H1 (cell line): Measurements from ENCODE around the gene IMPG2. TPM values are rescaled to one million over a fixed set of nuclear protein-coding genes. Genes with fewer than 3 reads are reported as not detected.

Experiments
- SAP30 ChIP-seq: fragments of 300-600 bp; sonication (generic); IDR thresholded peaks from 2 replicates; pipeline ENCODE4 v1.7.1; 2012; ENCODE audit warnings: low read length, moderate library complexity, mild to moderate bottlenecking, inconsistent platforms; ENCODE audit not compliant: insufficient read depth, insufficient replicate concordance
- polyA plus RNA-seq, 7 experiments: library from polyadenylated mRNA; depleted of rRNA in 3 of 7; stranded (reverse) in 5 of 7; unstranded in 2 of 7; fragments of >200 nt in 5 of 7; fragments of 200-250 nt in 2 of 7; gene quantifications; 1 replicate in 5 of 7; 2 replicates in 1 of 7; 4 replicates in 1 of 7; pipeline versions ENCODE4 v1.2.1 to v1.2.3, GENCODE V29; 2011 to 2013; ENCODE audit warnings: missing spikeins in 2 of 7, mixed read lengths in 2 of 7
- total RNA-seq: library from RNA; stranded (reverse); fragmentation: NEBNext Ultra II Directional; extraction: Animal tissue kit (Norgen Biotek cat#: 25700); gene quantifications from 2 replicates; pipeline ENCODE4 v1.2.1, GENCODE V29; 2021
- TF ChIP-seq, protein P1 (sequence below): fragments of 300-600 bp; sonication (generic); IDR thresholded peaks from 2 replicates; pipeline ENCODE4 v1.7.1; 2012; ENCODE audit warnings: low read length, moderate library complexity, mild to moderate bottlenecking, inconsistent platforms; ENCODE audit not compliant: insufficient replicate concordance

The IMPG2 gene
- total and polyA plus RNA-seq, 2 of the 8 experiments (the other 6 are each of a cell fraction or from before 2014, with no cell fraction given), result 0.03 to 0.06 TPM

DNA sequence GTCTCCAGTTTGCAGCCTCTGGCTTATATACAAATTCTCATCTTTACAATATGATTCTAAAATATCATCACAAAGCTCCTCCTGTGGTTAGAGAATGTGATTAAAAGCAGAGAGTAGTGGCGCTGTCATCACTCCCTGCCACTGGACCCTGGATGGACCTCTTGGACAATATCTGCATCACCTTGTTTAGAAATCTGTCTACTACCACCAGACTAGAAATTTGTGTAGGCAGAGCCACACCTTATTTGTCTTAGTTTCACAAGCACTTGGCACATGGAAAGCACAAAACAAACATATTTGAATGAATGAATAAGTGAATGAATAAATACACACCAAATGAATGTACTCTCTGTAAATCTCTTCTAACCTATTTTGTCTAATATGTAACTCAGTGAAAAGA is 68.1 kb downstream of the IMPG2 start (continued):
- TF ChIP-seq, protein P1, sequence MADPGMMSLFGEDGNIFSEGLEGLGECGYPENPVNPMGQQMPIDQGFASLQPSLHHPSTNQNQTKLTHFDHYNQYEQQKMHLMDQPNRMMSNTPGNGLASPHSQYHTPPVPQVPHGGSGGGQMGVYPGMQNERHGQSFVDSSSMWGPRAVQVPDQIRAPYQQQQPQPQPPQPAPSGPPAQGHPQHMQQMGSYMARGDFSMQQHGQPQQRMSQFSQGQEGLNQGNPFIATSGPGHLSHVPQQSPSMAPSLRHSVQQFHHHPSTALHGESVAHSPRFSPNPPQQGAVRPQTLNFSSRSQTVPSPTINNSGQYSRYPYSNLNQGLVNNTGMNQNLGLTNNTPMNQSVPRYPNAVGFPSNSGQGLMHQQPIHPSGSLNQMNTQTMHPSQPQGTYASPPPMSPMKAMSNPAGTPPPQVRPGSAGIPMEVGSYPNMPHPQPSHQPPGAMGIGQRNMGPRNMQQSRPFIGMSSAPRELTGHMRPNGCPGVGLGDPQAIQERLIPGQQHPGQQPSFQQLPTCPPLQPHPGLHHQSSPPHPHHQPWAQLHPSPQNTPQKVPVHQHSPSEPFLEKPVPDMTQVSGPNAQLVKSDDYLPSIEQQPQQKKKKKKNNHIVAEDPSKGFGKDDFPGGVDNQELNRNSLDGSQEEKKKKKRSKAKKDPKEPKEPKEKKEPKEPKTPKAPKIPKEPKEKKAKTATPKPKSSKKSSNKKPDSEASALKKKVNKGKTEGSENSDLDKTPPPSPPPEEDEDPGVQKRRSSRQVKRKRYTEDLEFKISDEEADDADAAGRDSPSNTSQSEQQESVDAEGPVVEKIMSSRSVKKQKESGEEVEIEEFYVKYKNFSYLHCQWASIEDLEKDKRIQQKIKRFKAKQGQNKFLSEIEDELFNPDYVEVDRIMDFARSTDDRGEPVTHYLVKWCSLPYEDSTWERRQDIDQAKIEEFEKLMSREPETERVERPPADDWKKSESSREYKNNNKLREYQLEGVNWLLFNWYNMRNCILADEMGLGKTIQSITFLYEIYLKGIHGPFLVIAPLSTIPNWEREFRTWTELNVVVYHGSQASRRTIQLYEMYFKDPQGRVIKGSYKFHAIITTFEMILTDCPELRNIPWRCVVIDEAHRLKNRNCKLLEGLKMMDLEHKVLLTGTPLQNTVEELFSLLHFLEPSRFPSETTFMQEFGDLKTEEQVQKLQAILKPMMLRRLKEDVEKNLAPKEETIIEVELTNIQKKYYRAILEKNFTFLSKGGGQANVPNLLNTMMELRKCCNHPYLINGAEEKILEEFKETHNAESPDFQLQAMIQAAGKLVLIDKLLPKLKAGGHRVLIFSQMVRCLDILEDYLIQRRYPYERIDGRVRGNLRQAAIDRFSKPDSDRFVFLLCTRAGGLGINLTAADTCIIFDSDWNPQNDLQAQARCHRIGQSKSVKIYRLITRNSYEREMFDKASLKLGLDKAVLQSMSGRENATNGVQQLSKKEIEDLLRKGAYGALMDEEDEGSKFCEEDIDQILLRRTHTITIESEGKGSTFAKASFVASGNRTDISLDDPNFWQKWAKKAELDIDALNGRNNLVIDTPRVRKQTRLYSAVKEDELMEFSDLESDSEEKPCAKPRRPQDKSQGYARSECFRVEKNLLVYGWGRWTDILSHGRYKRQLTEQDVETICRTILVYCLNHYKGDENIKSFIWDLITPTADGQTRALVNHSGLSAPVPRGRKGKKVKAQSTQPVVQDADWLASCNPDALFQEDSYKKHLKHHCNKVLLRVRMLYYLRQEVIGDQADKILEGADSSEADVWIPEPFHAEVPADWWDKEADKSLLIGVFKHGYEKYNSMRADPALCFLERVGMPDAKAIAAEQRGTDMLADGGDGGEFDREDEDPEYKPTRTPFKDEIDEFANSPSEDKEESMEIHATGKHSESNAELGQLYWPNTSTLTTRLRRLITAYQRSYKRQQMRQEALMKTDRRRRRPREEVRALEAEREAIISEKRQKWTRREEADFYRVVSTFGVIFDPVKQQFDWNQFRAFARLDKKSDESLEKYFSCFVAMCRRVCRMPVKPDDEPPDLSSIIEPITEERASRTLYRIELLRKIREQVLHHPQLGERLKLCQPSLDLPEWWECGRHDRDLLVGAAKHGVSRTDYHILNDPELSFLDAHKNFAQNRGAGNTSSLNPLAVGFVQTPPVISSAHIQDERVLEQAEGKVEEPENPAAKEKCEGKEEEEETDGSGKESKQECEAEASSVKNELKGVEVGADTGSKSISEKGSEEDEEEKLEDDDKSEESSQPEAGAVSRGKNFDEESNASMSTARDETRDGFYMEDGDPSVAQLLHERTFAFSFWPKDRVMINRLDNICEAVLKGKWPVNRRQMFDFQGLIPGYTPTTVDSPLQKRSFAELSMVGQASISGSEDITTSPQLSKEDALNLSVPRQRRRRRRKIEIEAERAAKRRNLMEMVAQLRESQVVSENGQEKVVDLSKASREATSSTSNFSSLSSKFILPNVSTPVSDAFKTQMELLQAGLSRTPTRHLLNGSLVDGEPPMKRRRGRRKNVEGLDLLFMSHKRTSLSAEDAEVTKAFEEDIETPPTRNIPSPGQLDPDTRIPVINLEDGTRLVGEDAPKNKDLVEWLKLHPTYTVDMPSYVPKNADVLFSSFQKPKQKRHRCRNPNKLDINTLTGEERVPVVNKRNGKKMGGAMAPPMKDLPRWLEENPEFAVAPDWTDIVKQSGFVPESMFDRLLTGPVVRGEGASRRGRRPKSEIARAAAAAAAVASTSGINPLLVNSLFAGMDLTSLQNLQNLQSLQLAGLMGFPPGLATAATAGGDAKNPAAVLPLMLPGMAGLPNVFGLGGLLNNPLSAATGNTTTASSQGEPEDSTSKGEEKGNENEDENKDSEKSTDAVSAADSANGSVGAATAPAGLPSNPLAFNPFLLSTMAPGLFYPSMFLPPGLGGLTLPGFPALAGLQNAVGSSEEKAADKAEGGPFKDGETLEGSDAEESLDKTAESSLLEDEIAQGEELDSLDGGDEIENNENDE, result no peak
- no peak for TF ChIP-seq SAP30
